ENCODE results near the gene TRIM66.

GRCh38 chr11:8694137-8694536 lies 11.7 kb upstream of the TRIM66 start:
- no peak for TF ChIP-seq POLR2A (IDR thresholded peaks at IDR 0.05)
- TF ChIP-seq CTCF (IDR thresholded peaks at IDR 0.05), result no peak
